NCI-H1417 treated with DMSO at 0.1 percent for 48 hours (cell line): Measurements from ENCODE around the gene GNA15.

Source experiments
- DNase-seq: peaks from one replicate; lab custom pipeline; 2025; lab: John Stamatoyannopoulos, UW

The GNA15 gene

GRCh38 chr19:3106509-3107141 lies 29.2 kb upstream of the GNA15 start:
- no peak for DNase-seq

GRCh38 chr19:3107658-3108057 lies 28.2 kb upstream of the GNA15 start:
- DNase-seq: no peak

GRCh38 chr19:3108775-3109174 lies 27.1 kb upstream of the GNA15 start:
- no peak for DNase-seq

- DNase-seq: no peak
These were observed 26.3 kb upstream of the GNA15 start for GRCh38 chr19:3109491-3109890.

DNA sequence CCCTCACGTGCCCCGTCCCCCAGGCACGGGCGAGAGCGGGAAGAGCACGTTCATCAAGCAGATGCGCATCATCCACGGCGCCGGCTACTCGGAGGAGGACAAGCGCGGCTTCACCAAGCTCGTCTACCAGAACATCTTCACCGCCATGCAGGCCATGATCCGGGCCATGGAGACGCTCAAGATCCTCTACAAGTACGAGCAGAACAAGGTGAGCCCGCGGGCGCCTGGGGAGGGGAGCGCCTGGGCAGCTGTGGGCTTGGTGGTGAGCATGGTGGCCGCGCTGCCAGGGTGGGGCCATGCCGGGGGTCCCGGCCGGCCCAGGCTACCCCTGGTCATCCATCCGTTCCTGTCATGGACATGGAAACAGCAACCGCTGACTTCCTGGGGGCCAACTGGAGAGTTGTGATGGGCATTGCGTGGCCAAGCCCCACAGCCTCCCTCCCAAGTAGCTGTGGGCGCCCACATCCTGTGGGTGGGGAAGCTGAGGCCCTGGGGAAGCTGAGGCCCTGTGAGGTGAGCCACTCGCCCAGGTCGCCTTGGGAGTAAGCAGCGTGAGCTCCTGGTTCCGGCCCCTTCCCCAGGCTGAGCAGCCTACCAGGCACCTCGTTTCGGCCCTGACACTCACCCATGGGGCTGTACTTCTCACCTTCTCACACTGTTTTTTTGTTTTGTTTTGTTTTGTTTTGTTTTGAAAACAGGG lies 25.6 kb upstream of the GNA15 start:
- DNase-seq: no peak

DNA sequence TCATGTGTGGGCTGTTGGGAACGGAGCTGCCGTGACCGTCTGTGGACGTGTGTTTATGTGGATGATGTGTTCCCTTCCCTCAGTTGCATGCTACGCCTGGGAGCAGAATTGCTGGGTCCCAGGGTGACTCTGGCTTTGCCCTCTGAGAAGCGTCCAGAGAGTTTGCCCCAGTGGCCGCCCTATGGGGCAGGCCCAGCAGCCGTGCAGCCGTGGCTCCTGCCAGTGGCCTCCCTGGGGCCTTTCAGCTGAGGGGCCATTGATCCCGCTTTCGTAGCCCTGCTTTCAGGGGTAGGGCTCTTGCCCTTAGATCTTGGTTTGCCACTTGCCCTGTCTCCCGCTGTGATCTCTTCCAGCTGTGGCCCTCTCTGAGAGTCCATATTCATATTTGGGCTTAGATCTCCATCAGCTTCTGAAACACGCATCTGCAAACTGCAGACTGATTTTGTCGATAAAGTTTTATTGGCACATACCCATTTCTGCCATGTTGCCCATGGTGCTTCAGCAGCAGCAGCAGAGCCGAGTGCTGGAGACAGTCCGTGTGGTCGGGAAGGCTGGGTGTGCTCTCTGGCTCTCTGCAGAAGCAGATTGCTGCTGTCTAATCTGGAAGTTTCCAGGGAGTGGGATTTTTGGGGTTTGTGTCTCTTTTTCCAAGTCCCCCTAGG lies 24.1 kb upstream of the GNA15 start:
- no peak for DNase-seq

DNA sequence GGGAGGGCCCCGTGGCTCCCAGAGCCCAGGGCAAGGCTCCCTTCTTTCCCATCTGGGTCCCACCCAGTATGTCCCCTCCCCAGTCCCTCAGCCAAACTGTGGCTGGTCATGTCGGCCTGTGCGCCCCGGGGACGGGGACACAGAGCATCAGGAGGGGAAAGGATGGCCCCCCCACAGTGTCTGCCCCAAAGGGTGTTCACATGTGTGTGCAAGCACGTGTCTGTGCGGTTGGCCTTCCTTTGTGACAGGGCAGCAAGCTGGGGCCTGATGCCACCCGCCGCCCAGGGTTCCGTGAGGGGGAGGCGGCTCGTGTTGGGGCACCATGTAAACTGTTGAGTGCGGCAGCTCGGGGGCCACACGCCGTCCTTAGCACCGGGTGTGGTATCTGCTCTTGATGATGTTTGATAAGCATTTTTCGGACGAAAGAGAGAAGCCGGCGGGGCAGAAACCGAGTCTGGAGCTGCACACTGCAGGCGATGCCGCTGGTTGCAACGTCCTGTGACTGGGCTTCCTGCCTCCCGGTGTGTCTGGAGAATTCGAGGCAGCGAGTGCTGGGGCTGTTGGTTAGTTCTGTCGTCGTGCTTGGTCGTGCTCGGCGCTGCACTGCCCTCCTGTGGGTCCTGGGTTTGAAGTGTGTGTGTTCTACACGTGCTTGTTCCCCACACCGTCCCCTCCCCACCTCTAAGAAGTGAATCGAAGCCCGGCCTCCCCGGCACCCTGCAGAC lies 23.3 kb upstream of the GNA15 start:
- no peak for DNase-seq

- DNase-seq: no peak
These were observed 22.5 kb upstream of the GNA15 start for GRCh38 chr19:3113100-3114017.

DNA sequence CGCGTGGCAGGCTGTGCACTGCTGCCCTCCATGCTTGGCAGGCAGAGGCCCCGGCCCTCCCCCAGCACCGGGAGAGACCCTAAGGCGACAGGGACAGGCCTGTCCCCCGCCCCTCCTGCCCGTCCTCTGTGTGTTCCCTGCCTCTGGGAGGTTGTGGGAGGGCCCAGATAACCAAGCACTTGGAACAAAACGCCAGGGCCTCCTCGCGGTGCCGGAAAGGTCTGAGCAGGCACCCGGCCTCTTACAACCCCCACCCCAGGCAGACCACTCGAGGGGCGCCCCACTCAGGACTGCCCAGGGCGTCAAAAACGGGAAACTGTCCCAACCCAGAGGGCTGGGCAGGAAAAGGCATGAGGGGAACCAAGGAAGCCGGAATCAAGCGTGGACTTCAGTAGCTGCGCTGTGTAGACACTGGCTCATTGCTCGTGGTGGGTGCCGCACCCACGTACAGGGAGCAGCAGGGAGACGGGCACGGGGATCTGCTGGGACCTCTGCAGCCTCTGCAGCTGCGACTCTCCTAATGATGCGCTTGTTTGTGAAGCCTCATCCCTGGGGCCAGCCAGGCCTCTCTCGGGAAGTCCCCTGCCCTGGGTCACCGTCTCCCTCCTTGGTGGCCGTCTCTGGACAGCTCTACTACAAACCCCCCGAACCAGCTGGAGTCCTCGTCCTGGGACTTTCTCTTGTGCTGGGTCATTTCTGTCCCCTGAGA lies 21.7 kb upstream of the GNA15 start:
- DNase-seq: no peak

- no peak for DNase-seq
These were observed 21.0 kb upstream of the GNA15 start for GRCh38 chr19:3114811-3115210.

DNA sequence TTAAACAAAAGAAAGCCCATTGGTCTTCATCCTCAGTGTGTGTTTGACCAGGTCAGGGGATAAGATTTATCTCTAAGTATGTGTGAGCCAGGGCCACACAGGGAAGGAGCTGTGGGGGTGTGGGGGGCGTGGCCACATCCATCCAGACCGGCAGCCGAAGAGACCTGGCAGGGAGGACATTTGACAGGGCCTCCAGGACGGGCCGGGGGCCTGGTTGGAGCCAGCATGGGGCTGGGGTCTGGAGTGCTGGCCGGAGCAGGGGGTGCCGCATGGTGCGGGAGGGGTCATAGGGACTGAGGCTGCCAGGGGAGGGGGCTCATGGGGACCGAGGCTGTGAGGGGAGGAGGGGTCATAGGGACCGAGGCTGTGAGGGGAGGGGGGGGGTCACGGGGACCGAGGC lies 20.4 kb upstream of the GNA15 start:
- DNase-seq: no peak

DNA sequence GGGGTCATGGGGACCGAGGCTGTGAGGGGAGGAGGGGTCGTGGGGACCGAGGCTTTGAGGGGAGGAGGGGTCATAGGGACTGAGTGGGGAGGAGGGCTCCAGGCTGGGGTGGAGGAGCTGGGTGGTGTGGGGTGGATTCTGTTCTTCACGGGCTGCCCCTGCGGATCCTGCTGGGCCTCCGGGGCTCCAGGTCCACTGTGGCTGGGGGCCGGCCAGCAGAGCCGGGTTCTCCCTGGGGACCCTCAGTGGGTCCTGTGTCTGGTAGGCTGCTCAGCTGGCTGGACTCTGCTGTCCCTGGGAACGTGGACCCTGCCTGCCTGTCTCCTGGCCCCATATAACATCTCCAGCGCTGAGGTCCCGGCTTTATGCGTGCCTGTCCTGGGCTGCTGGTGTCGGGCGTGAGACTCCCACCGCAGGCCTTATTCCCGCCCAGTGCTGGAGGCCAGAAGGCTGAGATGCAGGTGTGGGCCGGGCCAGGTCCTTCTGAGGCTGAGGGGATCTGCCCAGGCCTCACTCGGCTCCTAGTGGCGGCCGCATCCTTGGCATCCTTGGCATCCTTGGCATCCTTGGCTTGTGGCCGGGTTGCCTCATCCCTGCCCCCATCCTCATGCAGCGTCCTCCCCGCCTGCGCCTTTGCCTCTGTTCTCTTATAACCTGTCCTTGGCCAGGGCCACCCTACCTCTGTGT lies 19.8 kb upstream of the GNA15 start:
- no peak for DNase-seq

- no peak for DNase-seq
These were observed 19.2 kb upstream of the GNA15 start for GRCh38 chr19:3116621-3117020.

DNA sequence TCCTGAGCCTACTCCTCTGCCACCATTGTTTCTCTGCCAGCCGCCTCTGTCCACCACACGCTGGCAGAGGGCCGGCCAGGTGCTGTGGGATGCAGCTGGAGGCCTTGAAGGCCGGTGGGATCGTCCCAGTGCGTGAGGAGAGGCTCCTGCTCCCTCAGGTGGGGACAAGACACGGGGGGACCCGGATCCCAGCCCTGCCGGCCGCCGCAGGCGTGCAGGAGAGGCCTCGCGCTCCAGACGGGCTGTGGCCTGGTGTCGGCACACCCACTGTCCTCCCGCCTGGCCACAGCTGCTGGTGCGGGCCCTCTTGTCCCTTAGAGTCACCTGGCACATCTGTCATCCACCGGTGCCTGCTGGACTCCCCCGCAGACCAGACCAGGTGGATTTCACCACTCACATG lies 18.1 kb upstream of the GNA15 start:
- DNase-seq: no peak

- DNase-seq: no peak
These were observed 17.4 kb upstream of the GNA15 start for GRCh38 chr19:3118232-3119070.

GRCh38 chr19:3119071-3119595 lies 16.7 kb upstream of the GNA15 start:
- no peak for DNase-seq

DNA sequence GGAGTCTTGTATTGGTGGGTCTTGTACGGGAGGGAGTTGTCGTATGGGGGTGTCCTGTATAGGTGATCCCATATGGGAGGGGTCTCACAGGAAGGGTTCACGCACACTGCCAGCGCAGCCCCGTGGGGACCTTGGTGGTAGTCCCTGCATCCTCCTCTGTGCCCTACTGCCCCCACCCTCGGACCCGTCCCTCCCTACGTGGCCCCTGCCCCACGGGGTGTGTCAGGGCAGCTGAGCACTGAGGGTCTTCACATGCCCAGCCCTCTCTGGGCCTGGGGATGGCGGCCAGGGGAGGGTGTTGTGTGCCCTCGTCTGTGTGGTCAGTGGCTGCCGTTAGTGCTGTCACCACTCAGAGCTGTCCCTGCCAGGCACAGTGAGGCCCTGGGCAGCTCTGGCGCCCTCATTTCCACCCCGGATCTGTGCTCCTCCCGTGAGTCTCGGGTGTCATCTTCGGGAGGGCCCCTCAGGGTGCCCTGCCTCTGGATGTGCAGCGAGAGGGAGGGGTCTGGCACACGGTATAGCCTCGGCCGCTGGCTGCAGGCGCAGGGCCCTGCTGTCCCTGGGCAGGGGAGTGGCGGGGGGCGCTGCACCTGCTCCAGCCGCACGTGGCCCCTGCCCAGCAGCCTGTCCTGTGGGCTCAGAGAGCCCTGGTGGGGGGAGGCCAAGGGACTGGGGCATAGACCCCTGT lies 16.0 kb upstream of the GNA15 start:
- DNase-seq: no peak

DNA sequence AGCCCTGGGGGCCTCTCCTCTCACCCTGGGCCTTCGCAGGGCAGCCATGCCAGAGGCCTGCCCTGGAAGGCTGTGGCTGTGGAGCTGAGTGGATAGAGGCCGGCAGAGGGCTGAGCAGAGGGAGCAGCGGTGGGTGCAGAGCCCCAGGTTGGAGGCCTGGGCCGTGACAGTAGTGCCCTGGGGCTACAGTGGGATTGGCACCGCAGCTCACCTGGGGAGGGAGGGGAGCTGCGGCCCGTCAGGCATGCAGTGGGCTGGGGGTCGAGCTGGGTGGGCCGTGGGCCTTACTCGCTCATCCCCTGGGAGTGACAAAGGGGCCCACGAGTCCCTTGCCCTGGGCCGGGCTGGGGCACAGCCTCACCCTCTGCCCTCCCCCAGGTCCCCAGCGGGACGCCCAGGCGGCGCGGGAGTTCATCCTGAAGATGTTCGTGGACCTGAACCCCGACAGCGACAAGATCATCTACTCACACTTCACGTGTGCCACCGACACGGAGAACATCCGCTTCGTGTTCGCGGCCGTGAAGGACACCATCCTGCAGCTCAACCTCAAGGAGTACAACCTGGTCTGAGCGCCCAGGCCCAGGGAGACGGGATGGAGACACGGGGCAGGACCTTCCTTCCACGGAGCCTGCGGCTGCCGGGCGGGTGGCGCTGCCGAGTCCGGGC lies 15.1 kb upstream of the GNA15 start:
- DNase-seq: no peak
